ENCODE results near the gene RAPGEF4. TPM values are rescaled to one million over a fixed set of nuclear protein-coding genes. Genes with fewer than 3 reads are reported as not detected.

The RAPGEF4 gene
- total RNA-seq, 1 experiment from 2014 or later = 1.4 TPM

DNA sequence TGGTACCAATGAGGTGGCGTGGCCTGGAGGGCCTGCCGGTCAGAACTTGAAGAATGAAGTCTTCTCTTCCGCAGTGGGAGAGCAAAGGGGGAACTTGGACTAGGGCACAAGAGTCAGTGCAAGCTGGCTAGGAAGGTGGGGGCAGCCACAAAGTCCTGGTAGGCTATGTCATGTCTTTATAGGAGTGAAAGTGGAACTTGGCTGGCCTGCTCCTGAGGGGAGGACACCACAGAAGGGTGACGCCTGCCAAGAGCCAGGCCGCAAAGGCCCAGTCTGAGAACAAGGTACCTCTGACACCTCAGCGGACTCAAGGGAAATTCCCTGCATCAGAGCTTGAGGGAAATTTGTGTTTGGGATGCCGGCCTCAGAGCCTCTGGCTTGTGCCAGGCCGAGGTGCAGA is 307.8 kb downstream of the RAPGEF4 start:
- no peak overlapping the region for H2BK120ac ChIP-seq (ENCODE audit: low read depth, low read length, poor library complexity, severe bottlenecking)
- Mint-ChIP-seq H3K4me1 (peaks cover 0 to 4% of the 10 kb centered on the region in 2 experiments; a peak in 2 of 4 replicates), H3K27ac (no peak overlapping the region; a peak in 1 of 7 replicates), H3K9me3 (no peaks in the 10 kb centered on the region), H3K4me3 (no peak overlapping the region), H3K36me3 (ENCODE audit: insufficient read depth in 1 of 3, low read depth in 3 of 3) (no peaks in the 10 kb centered on the region), H3K27me3 (ENCODE audit: low read depth) (no peaks in the 10 kb centered on the region)
- H3K9me3 ChIP-seq (ENCODE audit: control insufficient read depth, low read depth, low read length) = no peaks in the 10 kb centered on the region
- no peak overlapping the region for H3K27ac ChIP-seq (ENCODE audit: insufficient read length, low read depth, low read length)
- no peak overlapping the region for H3K18ac ChIP-seq (ENCODE audit: insufficient read length, low read depth, low read length)
- H2AK5ac ChIP-seq (ENCODE audit: insufficient read length, low read length) = no peak overlapping the region
- no CpG with 5 or more reads among the region's 8 CpGs for WGBS (ENCODE audit: extremely low coverage, insufficient read length, low lambda C conversion rate)
- no peak overlapping the region for H4K5ac ChIP-seq (ENCODE audit: insufficient read length, low read depth, low read length)
- H3K56ac ChIP-seq (ENCODE audit: insufficient read length, low read depth, low read length) = no peak overlapping the region
- H2BK20ac ChIP-seq (ENCODE audit: low read depth, low read length, poor library complexity, severe bottlenecking) = no peak overlapping the region
- H4K8ac ChIP-seq (replicated peaks; ENCODE audit: insufficient read length, low read depth, low read length) = no peak overlapping the region
- no peak for TF ChIP-seq CTCF (conservative IDR thresholded peaks at IDR 0.05)
- no peak overlapping the region for H3K4me2 ChIP-seq (ENCODE audit: insufficient read depth, insufficient read length, low read length)
- no peak overlapping the region; the same call in 1 of the 2 replicates for H3K14ac ChIP-seq (ENCODE audit: insufficient read depth, low read length)
- no peak overlapping the region for H2BK15ac ChIP-seq (ENCODE audit: low read depth, low read length)
- H3K79me1 ChIP-seq (ENCODE audit: insufficient read depth, low read depth, low read length, poor library complexity, severe bottlenecking) = no peaks in the 10 kb centered on the region
- H4K91ac ChIP-seq (ENCODE audit: insufficient read length, low read depth, low read length) = peak overlapping the region; percentile 33
- no peaks in the 10 kb centered on the region for H4K20me1 ChIP-seq (ENCODE audit: control insufficient read depth, insufficient read depth, insufficient read length)
- no peaks in the 10 kb centered on the region for H3K79me2 ChIP-seq (ENCODE audit: insufficient read depth, low read length)
- no peak overlapping the region for H2AFZ ChIP-seq (ENCODE audit: low read length)
- H3K27me3 ChIP-seq (ENCODE audit: insufficient read depth, low read length) = no peaks in the 10 kb centered on the region
- H2BK12ac ChIP-seq (ENCODE audit: insufficient read length, low read depth, low read length) = no peak overlapping the region
- H3K23ac ChIP-seq (ENCODE audit: insufficient read length, low read depth, low read length) = no peak overlapping the region
- H3K23me2 ChIP-seq (ENCODE audit: insufficient read length, low read depth, low read length, poor library complexity, severe bottlenecking) = no peaks in the 10 kb centered on the region
- DNase-seq = no peak
- no peaks in the 10 kb centered on the region for H3K4me1 ChIP-seq (ENCODE audit: insufficient read depth, low read length)
- H3T11ph ChIP-seq (ENCODE audit: low read length) = no peak overlapping the region
- H3K9ac ChIP-seq (ENCODE audit: extremely low read depth, insufficient read length, low read length) = no peak overlapping the region
- H3K4ac ChIP-seq (ENCODE audit: low read depth, low read length) = no peak overlapping the region
- H2BK5ac ChIP-seq (ENCODE audit: insufficient read length, low read length) = no peak overlapping the region
